ENCODE results near the gene LRMDA.

LRMDA gene

GRCh38 chr10:76356557-76356956 lies 925.1 kb downstream of the LRMDA start:
- Histone ChIP-seq H3K9me3 (ENCODE audit: insufficient read depth, low read length) (no peaks in the 10 kb centered on the region), H3K79me2 (ENCODE audit: insufficient read depth, low read length) (no peaks in the 10 kb centered on the region), H3K36me3 (ENCODE audit: low read length) (no peaks in the 10 kb centered on the region), H3K27me3 (ENCODE audit: low read length) (no peaks in the 10 kb centered on the region), H4K20me1 (ENCODE audit: low read depth, low read length) (no peaks in the 10 kb centered on the region), H3F3A (ENCODE audit: insufficient read depth) (no peaks in the 10 kb centered on the region), H3K27ac (ENCODE audit: low read depth, low read length) (no peak overlapping the region), H2AFZ (ENCODE audit: low read depth, low read length, severe bottlenecking) (no peak overlapping the region), H3K4me3 (ENCODE audit: insufficient read depth, low read length, poor library complexity, severe bottlenecking) (no peak overlapping the region), H3K4me2 (ENCODE audit: low read depth, low read length, poor library complexity, severe bottlenecking) (no peak overlapping the region), H3K9me2 (replicated peaks; ENCODE audit: insufficient read depth, low read length) (no peaks in the 10 kb centered on the region), H3K9ac (ENCODE audit: low read length) (no peak overlapping the region)
- no peak for TF ChIP-seq CTCF (IDR thresholded peaks at IDR 0.05; ENCODE audit: insufficient read depth, low read length, poor library complexity, severe bottlenecking)
- no peak for TF ChIP-seq EZH2phosphoT487 (conservative IDR thresholded peaks at IDR 0.05; ENCODE audit: low read length)

GRCh38 chr10:76357726-76358415 lies 926.4 kb downstream of the LRMDA start:
- Histone ChIP-seq H3K9ac (ENCODE audit: low read length) (no peak overlapping the region), H3K4me2 (ENCODE audit: low read depth, low read length, poor library complexity, severe bottlenecking) (no peak overlapping the region), H3K9me3 (ENCODE audit: insufficient read depth, low read length) (no peaks in the 10 kb centered on the region), H3K27me3 (ENCODE audit: low read length) (no peaks in the 10 kb centered on the region), H4K20me1 (ENCODE audit: low read depth, low read length) (no peaks in the 10 kb centered on the region), H3K79me2 (ENCODE audit: insufficient read depth, low read length) (no peaks in the 10 kb centered on the region), H3F3A (ENCODE audit: insufficient read depth) (no peaks in the 10 kb centered on the region), H3K9me2 (replicated peaks; ENCODE audit: insufficient read depth, low read length) (no peaks in the 10 kb centered on the region), H3K36me3 (ENCODE audit: low read length) (no peaks in the 10 kb centered on the region), H3K4me3 (ENCODE audit: insufficient read depth, low read length, poor library complexity, severe bottlenecking) (no peak overlapping the region), H2AFZ (ENCODE audit: low read depth, low read length, severe bottlenecking) (no peak overlapping the region), H3K27ac (ENCODE audit: low read depth, low read length) (no peak overlapping the region)
- no peak for TF ChIP-seq EZH2phosphoT487 (conservative IDR thresholded peaks at IDR 0.05; ENCODE audit: low read length)
- no peak for TF ChIP-seq CTCF (IDR thresholded peaks at IDR 0.05; ENCODE audit: insufficient read depth, low read length, poor library complexity, severe bottlenecking)

- Histone ChIP-seq H3K9me2 (replicated peaks; ENCODE audit: insufficient read depth, low read length) (no peaks in the 10 kb centered on the region), H3K9ac (ENCODE audit: low read length) (no peak overlapping the region), H3K4me3 (ENCODE audit: insufficient read depth, low read length, poor library complexity, severe bottlenecking) (no peak overlapping the region), H3K4me2 (ENCODE audit: low read depth, low read length, poor library complexity, severe bottlenecking) (no peak overlapping the region), H3F3A (ENCODE audit: insufficient read depth) (no peaks in the 10 kb centered on the region), H3K9me3 (ENCODE audit: insufficient read depth, low read length) (no peaks in the 10 kb centered on the region), H3K27me3 (ENCODE audit: low read length) (no peaks in the 10 kb centered on the region), H3K27ac (ENCODE audit: low read depth, low read length) (no peak overlapping the region), H3K36me3 (ENCODE audit: low read length) (no peaks in the 10 kb centered on the region), H3K79me2 (ENCODE audit: insufficient read depth, low read length) (no peaks in the 10 kb centered on the region), H4K20me1 (ENCODE audit: low read depth, low read length) (no peaks in the 10 kb centered on the region), H2AFZ (ENCODE audit: low read depth, low read length, severe bottlenecking) (no peak overlapping the region)
- TF ChIP-seq CTCF (IDR thresholded peaks at IDR 0.05; ENCODE audit: insufficient read depth, low read length, poor library complexity, severe bottlenecking), result no peak
- no peak for TF ChIP-seq EZH2phosphoT487 (conservative IDR thresholded peaks at IDR 0.05; ENCODE audit: low read length)
Measured at GRCh38 chr10:76358743-76359395, 927.4 kb downstream of the LRMDA start.

All from SU-DHL-6 (cell line).